ENCODE measurements around the gene E2F1. TPM values are rescaled to one million over a fixed set of nuclear protein-coding genes. Genes with fewer than 3 reads are reported as not detected.

The E2F1 gene
- total RNA-seq, 1 experiment from 2014 or later: 44.2 TPM

GRCh38 chr20:33710681-33711445, 24.7 kb upstream of the E2F1 start:
- Mint-ChIP-seq H3K27me3 (ENCODE audit: low read depth) (no peaks in the 10 kb centered on the region), H3K4me1 (peaks cover 10% of the 10 kb centered on the region), H3K36me3 (no peaks in the 10 kb centered on the region), H3K27ac (peak overlapping the region; percentile 40), H3K9me3 (no peaks in the 10 kb centered on the region), H3K4me3 (no peak overlapping the region)
- TF ChIP-seq STAT6 (CRISPR knock-in tag; conservative IDR thresholded peaks at IDR 0.05; ENCODE audit: low read depth) (no peak), HMGA2 (CRISPR knock-in tag; IDR thresholded peaks at IDR 0.05) (no peak), SMAD4 (CRISPR knock-in tag; IDR thresholded peaks at IDR 0.05) (no peak), JUN (CRISPR knock-in tag; IDR thresholded peaks at IDR 0.05) (no peak), CREM (CRISPR knock-in tag; IDR thresholded peaks at IDR 0.05) (no peak), ATF6 (CRISPR knock-in tag; IDR thresholded peaks at IDR 0.05) (no peak), SP1 (CRISPR knock-in tag; conservative IDR thresholded peaks at IDR 0.05) (no peak), ZNF263 (CRISPR knock-in tag; IDR thresholded peaks at IDR 0.05; ENCODE audit: low read depth) (no peak), ZNF396 (CRISPR knock-in tag; IDR thresholded peaks at IDR 0.05; ENCODE audit: borderline replicate concordance) (no peak), FOXP1 (CRISPR knock-in tag; IDR thresholded peaks at IDR 0.05; ENCODE audit: borderline replicate concordance) (no peak), E2F5 (CRISPR knock-in tag; IDR thresholded peaks at IDR 0.05) (no peak), ZNF232 (CRISPR knock-in tag; IDR thresholded peaks at IDR 0.05) (no peak), AFF4 (CRISPR knock-in tag; IDR thresholded peaks at IDR 0.05; ENCODE audit: borderline replicate concordance) (no peak), ZNF671 (CRISPR knock-in tag; IDR thresholded peaks at IDR 0.05) (no peak), NR3C1 (CRISPR knock-in tag; conservative IDR thresholded peaks at IDR 0.05; ENCODE audit: low read depth) (no peak), GRHL2 (CRISPR knock-in tag; IDR thresholded peaks at IDR 0.05; ENCODE audit: insufficient replicate concordance, severe bottlenecking) (no peak), ELF4 (CRISPR knock-in tag; IDR thresholded peaks at IDR 0.05; ENCODE audit: low read depth) (no peak)
- ATAC-seq: no peak
- ChIA-PET CTCF (no interaction called here), POLR2A (no interaction called here)
- DNase-seq (ENCODE audit: low spot score): no peak

All from WTC11 (cell line).